GM18868 (cell line): ENCODE measurements around the gene PTPRB.
"Not testable (repeated sequence)": the region's sequence is repeated elsewhere in the genome, so short reads cannot be mapped to it uniquely, and the experiment has no call there.

Source experiments
- ATAC-seq: cut with Tn5 transposase; IDR thresholded peaks from one replicate; pipeline ENCODE4 v1.9.1; 2021; ENCODE audit warnings: mild to moderate bottlenecking, moderate library complexity; ENCODE audit not compliant: unreplicated experiment

Gene PTPRB

DNA sequence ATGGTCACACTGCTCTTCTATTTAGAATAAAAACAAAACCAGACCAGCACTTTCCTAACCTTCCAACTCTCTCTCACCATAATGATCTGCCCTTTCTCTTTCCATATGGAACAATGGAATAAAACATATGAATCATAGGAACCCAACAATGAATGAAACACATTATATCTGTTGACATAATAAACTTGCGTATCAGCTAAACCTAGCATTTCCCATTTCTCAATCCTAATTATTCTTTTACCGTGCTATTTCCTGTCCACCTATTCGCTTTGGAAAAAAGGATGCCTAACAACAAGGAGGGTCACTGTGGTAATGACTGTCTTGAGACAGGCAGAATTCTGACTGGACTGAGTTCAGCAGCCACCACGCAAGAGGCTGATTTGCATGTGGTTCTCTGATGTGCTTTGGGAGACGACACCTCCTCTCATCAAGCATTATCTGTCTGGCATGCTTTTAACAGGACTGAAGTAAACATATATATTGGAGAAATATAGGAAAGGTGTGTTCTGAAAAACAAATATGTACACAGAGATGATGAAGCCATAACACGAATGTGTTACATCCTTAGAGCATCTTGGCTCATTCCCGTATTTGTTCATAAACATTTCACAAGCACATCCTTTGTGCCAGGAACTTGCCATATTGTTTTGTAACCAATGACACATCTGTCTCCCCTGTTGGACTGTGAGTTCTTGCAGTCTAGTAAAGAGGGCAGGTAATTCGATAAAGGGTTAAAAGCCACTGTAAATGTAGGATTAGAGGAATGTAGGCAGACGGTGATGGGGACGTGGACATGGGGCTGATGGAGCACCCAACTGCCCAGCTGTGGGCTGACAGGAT, 87.7 kb downstream of the PTPRB start:
- no peak for ATAC-seq

DNA sequence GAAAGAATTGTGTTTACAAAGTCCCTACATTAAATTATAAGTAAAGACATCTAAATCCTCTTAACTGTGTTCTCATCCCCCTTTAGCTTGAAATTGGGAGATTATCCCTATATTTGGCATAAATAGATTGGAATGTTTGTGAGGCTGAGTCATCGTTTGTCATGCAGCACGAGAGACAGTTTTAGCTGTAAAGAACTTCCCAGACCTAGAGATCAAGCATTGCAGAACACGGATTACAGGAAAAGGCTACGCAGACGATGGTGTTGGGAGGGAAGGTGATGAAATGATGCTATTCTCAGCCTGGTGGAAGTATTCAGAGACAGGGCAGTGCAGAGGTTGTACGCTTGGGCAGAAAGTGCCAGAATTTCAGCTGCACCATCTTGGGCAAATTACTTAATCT, 93.8 kb downstream of the PTPRB start:
- ATAC-seq = no peak

DNA sequence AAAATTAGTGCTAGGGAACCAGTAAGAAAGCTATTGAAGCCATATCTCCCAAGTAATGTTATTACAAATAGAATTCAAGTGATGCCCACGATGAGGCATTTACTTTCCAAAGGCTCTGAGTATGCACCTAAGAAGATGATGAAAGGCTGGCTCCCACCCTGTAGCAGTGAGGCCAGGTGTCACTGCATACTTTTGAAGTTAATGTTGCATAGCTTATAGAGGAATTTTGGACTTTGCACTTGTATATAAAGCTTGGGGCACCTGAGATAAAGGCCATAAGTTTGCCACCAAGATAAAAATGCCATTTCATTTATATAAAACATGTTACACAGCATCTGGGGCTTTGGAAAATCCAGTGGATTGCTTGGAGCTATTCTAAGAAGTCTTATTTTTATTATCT, 96.2 kb downstream of the PTPRB start:
- no peak for ATAC-seq

DNA sequence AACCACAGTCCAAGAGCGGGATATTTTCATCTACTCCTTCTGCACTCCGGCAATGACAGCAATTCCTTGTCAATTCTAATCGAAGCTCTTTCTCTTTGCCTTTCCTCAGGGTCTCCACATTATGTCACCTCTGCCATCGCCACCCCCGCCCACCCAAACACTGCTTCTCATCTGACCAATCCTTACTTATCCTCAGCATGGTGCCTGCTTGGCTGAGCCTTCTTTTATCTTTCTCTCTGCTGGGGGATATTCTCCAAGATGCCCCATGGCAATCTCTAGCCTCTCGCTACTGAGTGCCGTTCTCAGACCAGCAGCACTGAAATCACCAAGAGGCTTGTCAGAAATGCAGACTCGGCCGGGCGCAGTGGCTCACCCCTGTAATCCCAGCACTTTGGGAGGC, 100.6 kb downstream of the PTPRB start:
- no peak for ATAC-seq

DNA sequence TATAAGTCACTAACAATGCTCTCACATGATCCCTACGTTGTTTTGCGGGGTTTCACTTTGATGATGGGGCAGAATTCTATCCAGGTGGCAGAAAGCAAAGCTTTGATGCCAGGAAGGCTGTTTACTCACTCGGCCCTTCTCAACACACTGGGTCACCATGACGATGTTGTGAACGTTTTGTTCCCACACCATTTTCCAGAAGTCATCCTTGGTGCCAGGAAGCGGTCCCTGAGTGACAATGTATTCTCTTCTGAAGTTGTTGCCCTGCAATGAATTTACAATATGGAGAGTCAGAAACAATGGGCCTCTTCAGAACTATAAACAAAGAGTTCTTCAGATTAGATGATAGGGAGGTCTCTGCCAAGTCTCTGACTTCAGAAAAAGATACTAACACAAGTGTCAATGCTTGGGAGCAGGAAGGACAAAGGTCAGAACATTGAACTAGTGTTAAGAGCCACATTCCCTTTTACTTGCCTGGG, 101.3 kb downstream of the PTPRB start:
- no peak for ATAC-seq

DNA sequence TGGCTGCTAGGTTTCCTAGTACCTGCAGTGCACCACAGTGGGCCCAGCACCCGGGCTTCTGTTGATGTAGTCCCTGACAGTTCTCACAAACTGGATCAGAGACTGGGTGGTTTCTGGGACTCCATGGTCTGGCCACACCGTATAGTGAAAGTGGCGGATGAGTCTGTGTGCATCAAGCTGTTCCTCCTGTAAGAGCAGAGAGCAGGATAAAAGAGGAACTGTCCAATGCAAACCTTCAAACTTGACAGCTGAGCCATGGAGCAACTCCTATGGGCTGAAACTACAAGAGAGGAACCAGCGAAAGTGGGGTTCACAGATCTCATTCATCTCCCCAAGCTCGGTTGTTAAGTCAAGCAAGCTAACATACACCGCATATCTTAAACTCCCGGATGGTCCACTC, 102.8 kb downstream of the PTPRB start:
- no peak for ATAC-seq

DNA sequence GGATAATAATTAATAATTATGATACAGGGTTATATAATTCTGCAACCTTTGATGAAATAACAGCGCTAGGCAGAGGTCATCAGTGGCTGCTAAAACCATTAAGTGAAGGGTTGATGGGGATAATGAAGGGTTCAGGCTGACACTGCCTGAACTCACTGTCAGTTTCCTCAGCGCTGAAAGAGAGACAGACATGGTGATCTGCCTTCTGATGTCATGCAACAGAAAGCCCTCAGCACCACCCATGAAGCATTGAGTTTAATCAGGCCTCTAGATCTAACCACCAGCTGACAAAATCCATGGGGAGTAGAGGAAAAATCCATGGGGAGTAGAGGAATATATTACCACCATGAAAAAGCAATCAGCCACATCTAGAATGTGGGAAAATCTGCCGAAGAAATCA, 107.6 kb downstream of the PTPRB start:
- ATAC-seq = no peak

DNA sequence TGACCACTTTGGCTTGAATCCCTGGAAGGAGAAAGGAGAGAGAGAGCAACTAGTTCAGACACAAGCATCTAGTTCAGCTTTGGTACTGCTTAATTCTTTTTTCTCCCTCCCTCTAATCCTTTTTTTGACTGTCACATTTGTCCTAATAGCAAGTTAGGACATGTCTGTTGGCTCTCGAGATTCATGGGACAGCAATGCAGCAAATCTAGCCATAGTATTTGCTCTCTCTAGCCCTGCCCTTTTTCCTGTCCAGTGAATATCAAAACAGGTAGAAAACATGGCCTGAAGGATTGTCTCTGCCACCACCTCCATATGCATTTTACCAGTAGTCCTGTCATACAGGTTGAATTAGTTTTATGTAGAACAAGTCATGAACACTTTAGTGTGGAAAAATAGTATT, 116.4 kb downstream of the PTPRB start:
- ATAC-seq = no peak

DNA sequence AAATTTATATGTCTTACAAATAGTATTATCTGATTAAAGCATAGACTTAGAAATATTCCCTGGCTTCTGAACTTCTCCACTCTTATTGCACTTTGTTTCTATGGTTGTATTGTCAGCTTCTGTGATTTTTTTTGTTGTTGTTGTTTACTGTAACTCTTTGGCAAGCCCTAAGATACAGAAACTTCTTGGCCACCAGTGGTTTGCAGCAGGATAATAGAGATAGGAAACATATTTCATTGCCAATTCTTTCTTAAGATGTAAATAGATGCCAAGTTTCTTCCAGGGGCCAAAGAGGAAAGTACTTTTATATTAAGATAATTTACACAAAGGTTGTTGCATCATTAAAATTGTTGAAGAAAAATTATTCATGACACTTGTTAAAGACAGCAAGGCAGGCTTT, 123.8 kb downstream of the PTPRB start:
- no peak for ATAC-seq

DNA sequence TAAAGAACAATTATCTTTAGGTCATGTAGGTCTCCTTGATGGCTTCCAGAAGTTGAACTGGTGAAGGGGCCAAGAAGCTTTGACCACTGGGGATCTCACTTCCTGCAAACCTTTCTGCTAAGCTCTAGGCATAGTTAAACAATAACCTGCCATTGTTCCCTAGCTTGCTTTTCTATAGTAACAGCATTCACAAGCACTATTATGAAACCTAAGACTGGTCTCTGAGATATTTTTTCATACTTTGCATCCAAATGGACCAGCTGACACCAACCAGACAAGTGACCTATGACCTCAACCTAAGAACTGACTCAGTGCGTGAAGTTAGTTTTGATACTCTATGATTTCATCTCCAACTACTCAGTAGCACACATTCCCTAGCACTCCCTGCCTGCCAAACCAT, 129.1 kb downstream of the PTPRB start:
- ATAC-seq = no peak

DNA sequence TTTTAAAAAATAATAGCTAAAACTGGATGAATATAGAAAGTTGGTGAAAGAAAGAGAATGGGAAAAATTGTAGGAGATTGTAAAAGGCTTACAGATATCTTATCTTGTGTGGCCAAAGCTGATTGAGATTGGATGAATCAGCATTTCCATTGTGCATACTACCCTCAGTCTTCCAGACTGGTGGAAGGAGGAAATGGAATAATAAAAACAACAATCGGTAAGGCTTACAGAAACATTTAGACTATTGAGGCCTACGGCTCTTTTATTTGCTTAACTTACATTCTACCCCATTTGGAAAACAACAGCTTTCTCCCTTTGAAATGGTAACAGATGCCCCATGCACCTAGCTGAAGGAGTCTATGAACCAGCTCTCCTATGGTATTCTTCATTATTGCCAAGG, 129.8 kb downstream of the PTPRB start:
- ATAC-seq = no peak

DNA sequence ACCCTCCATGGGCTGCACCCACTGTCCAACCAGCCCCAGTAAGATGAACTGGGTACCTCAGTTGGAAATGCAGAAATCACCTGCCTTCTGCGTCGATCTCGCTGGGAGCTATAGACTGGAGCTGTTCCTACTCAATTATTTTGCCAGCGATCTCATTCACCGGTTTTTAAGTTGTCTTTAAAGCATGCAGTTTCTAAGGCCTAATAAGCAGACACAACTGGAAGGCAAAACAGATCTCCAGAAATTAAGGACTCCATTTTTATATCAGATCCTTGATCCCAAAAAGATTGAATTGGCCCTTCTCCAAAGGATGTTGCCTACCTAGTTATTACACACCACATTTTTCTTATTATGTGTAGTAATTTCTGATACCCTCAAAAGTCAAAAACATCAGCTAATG, 139.7 kb downstream of the PTPRB start:
- ATAC-seq = no peak

DNA sequence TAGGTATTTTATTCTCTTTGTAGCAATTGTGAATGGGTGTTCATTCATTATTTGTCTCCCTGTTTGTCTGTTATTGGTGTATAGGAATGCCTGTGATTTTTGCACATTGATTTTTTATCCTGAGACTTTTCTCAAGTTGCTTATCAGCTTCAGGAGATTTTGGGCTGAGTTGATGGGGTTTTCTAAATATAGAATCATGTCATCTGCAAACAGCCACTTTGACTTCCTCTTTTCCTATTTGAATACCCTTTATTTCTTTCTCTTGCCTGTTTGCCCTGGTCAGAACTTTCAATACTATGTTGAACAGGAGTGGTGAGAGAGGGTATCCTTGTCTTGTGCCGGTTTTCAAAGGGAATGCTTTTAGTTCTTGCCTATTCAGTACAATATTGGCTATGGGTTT, 144.3 kb downstream of the PTPRB start:
- ATAC-seq = not testable (repeated sequence)

DNA sequence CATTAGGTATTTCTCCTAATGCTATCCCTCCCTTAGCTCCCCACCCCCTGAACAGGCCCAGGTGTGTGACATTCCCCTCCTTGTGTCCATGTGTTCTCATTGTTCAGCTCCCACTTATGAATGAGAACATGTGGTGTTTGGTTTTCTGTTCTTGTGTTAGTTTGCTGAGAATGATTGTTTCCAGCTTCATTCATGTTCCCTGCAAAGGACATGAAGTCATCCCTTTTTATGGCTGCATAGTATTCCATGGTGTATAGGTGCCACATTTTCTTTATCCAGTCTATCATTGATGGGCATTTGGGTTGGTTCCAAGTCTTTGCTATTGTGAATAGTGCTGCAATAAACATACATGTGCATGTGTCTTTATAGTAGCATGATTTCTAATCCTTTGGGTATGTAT, 146.3 kb downstream of the PTPRB start:
- ATAC-seq = not testable (repeated sequence)

DNA sequence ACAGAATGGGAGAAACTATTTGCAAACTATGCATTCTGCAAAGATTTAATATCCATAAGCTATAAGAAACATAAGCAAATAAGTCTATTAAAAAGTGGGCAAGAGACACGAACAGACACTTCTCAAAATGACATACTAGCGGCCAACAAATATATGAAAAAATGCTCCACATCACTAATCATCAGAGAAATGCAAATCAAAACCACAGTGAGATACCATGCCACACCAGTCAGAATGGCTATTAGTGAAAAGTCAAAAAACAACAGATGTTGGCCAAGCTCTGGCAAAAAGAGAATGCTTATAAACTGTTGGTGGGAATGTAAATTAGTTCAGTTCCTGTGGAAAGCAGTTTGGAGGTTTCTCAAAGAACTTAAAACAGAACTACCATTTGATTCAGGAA, 149.8 kb downstream of the PTPRB start:
- peak; percentile 43 for ATAC-seq

DNA sequence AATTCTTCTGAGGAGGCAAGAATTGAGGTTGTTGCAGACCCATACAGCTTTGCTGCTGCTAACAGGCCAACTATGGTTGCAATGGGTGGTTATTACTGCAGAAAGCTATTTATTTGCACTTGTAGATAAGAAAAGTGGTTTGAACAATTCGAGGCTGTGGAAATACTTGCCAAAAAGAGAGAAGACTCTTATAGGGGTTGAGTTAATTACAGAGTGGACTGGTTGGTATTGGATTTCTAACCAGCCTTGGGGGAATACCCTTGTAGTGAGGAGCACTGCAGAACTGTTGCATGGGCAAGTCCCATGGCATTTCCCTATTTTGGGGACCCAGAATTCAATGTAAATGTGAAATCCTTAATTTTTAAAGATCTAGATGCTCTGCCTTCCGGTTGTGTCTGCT, 150.6 kb downstream of the PTPRB start:
- peak; percentile 86 for ATAC-seq

DNA sequence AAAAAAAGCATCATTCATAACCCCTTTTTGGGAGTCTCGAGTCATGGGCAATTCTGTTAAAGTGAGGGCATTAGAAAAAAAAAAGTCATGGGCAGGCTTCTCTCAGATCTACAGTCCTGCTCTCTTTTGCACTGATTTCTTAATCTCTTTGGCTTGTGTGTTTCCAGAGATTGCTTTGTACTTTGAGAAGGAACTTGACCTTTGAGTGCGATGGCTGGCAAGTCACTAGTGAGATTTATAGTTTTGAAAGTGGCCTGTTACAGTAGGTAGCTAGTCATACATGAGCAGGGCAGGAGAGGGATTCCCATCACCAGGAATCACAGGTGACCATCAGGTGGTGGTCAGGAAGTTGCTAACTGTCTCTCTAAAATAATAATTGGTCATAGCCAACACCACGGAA, 151.5 kb downstream of the PTPRB start:
- no peak for ATAC-seq

DNA sequence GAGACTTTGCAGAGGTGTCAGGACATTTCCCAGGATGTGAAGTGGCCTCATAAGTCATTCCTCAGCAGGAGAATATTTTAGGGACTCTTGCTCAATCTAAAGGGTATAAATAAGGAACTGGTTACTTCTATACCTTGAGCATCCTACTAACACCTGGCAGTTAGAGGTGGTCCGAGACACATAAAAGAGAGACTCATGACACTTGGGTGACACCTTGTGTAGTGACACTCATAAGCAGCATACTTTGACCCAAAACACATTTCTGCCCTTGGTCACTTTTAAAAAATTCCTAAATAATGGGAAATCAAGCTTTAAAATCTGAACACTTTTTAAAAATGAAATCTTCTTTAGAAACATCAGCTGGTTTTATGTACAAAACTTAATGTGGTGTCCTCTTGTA, 152.8 kb downstream of the PTPRB start:
- ATAC-seq = no peak

DNA sequence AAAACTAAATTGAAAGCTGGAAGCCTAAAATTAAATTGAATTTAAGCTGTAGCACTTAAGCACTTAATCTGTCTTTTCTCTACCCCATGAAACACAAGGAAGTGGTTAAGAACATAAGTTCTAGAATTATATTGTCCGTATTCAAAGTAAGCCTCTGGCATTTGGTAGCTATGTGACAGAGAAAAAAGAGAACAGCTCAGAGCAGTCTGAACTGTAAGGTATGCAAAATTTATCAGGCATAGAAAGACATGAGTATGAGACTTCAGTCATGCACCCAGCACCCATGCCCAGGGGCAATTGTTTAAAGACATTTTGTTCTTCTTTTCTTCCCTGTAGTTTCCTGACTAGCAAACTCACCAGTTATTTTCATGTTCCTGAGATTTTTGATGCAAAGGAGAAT, 154.5 kb downstream of the PTPRB start:
- ATAC-seq = no peak

DNA sequence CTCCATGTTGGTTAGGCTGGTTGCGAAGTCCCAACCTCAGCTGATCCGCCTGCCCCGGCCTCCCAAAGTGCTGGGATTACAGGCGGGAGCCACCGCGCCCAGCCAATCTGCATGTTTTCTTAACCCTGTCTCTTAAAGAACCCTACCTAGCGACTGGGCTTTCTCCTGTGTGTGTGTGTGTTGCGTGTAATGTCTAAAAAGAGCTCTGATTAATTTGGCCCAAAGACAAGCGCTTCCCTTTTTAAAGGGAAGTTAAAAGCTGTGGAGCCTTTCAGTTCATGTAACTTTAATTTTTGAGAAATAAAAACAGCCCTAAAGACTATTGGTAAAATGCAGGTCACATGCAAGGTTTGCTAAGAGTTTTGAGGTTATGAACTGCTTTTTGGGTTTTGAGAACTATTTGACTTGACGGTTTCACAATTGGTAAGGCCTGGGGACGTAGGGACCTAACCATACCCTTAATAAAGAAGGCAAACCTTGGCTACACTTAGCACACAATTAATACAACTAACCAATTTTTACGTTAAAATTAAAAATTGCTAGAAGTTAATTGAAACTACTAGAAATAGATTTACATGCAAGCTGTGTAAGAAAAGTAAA, 167.9 kb downstream of the PTPRB start:
- ATAC-seq = no peak

DNA sequence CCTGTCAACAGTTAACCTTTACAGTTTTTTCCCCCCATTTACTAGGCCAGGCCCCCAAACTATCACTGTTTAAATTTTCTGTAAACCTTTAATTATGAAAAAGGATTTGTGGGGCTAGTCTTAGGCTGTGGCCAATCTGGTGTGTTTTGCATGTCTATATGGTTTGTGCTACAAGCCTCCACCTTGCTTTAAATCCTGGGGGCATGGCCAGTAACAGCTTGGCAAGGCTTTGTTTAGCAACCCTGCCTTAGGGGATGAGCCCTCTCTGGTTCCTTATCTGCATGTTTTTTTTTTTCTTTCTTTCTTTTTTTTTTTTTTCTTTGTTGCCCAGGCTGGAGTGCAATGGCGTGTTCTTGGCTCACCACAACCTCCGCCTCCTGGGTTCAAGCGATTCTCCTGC, 168.5 kb downstream of the PTPRB start:
- ATAC-seq = no peak

DNA sequence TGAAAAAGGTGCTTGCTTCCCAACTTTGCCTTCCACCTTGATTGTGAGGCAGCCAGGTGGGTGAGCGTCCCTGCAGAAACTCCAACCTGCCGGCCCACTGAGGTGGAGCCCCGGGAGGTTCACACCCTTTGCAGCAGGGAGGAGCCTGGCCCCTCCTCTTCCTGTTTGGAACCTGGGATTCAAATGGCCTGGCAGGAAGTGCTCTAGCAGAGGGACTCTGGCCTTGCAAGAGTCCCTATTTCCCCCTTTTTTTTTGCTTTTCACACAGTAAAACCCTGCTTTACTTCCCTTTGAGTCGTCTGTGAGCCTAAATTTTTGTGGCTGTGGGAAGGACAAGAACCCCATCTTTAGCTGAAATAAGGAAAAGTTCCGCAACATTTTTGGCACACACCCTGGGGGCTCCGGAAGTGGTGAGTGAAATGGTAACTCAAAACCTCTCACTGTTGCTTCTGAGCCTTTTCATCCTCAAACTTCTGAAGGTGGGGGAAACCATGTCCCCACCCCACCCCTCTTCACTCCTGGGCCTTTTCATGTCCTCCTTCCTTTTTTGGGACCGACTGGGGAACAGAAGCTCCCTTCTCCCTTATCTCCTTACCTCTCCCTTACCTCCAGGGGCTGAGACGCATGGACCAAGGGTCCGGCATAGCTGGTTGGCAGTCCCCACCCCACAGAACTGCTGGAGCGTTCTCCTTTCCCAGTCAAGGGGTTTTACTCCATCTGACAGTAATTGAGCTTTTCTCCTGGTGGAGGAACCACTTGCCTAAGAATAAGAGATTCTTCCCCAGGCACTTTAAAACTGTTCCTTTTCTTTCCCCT, 169.1 kb downstream of the PTPRB start:
- ATAC-seq = no peak
